Measurements from ENCODE around the gene FOXK1. TPM values are rescaled to one million over a fixed set of nuclear protein-coding genes. Genes with fewer than 3 reads are reported as not detected.

Gene FOXK1
- total and polyA plus RNA-seq, 2 donors (not counting 1 experiment from before 2014, with no cell fraction given) = 5.2 to 26.9 TPM

- no peaks in the 10 kb centered on the region for H4K20me1 ChIP-seq (ENCODE audit: control insufficient read depth, extremely low read depth, insufficient read depth, low read length)
- H3K4me1 ChIP-seq (ENCODE audit: control insufficient read depth, extremely low read depth, insufficient read depth, low read length) = peaks cover 8% of the 10 kb centered on the region
- DNase-seq (ENCODE audit: low read depth in 2 of 2) = no peak
- no peak overlapping the region for H3K4me2 ChIP-seq (ENCODE audit: extremely low read depth, insufficient read depth, low read length)
- H2AFZ ChIP-seq (ENCODE audit: low read length) = no peak overlapping the region
- peaks cover 19% of the 10 kb centered on the region for H3K36me3 ChIP-seq (ENCODE audit: control insufficient read depth, insufficient read depth, low read length)
- no peak overlapping the region for H3K4me3 ChIP-seq (replicated peaks in 1 of 4; ENCODE audit: control extremely low read depth in 1 of 4, insufficient read depth in 1 of 4, low read depth in 3 of 4, low read length in 4 of 4)
- peaks cover 48% of the 10 kb centered on the region for H3K79me2 ChIP-seq (ENCODE audit: control insufficient read depth, insufficient read depth, low read length)
- no peak overlapping the region for H3K9ac ChIP-seq (ENCODE audit: insufficient read depth, low read length)
- no peaks in the 10 kb centered on the region for H3K27me3 ChIP-seq (ENCODE audit: control insufficient read depth, insufficient read depth, low read length)
- no peak overlapping the region for H3K27ac ChIP-seq (ENCODE audit: insufficient read depth, low read length)
- no peaks in the 10 kb centered on the region for H3K9me3 ChIP-seq (ENCODE audit: control insufficient read depth, insufficient read depth, low read depth, low read length)
- TF ChIP-seq CTCF (conservative IDR thresholded peaks at IDR 0.05 in 1 of 2, IDR thresholded peaks at IDR 0.05 in 1 of 2; ENCODE audit: low read depth in 1 of 2, low read length in 2 of 2) = no peak
- TF ChIP-seq EZH2 (IDR thresholded peaks at IDR 0.05; ENCODE audit: low read length, missing control alignments) = no peak
Observed at GRCh38 chr7:4751398-4751947, 69.4 kb downstream of the FOXK1 start.

- H2AFZ ChIP-seq (ENCODE audit: low read length) = no peak overlapping the region
- peak; percentile 29 to 46 for DNase-seq (ENCODE audit: low read depth in 2 of 2)
- H3K79me2 ChIP-seq (ENCODE audit: control insufficient read depth, insufficient read depth, low read length) = peaks cover 29% of the 10 kb centered on the region
Observed at GRCh38 chr7:4753598-4754432, 71.7 kb downstream of the FOXK1 start.

More at GRCh38 chr7:4753598-4754432, 71.7 kb downstream of the FOXK1 start:
- Histone ChIP-seq H3K27me3 (ENCODE audit: control insufficient read depth, insufficient read depth, low read length) (no peaks in the 10 kb centered on the region), H3K27ac (ENCODE audit: insufficient read depth, low read length) (no peak overlapping the region), H3K4me2 (ENCODE audit: extremely low read depth, insufficient read depth, low read length) (no peak overlapping the region), H3K36me3 (ENCODE audit: control insufficient read depth, insufficient read depth, low read length) (peaks cover 26% of the 10 kb centered on the region), H3K4me1 (ENCODE audit: control insufficient read depth, extremely low read depth, insufficient read depth, low read length) (no peaks in the 10 kb centered on the region), H3K9ac (ENCODE audit: insufficient read depth, low read length) (no peak overlapping the region), H3K9me3 (ENCODE audit: control insufficient read depth, insufficient read depth, low read depth, low read length) (no peaks in the 10 kb centered on the region), H4K20me1 (ENCODE audit: control insufficient read depth, extremely low read depth, insufficient read depth, low read length) (no peaks in the 10 kb centered on the region), H3K4me3 (replicated peaks in 1 of 4; ENCODE audit: control extremely low read depth in 1 of 4, insufficient read depth in 1 of 4, low read depth in 3 of 4, low read length in 4 of 4) (no peak overlapping the region)
- no peak for TF ChIP-seq EZH2 (IDR thresholded peaks at IDR 0.05; ENCODE audit: low read length, missing control alignments)
- peak; percentile 83 to 86 for TF ChIP-seq CTCF (conservative IDR thresholded peaks at IDR 0.05 in 1 of 2, IDR thresholded peaks at IDR 0.05 in 1 of 2; ENCODE audit: low read depth in 1 of 2, low read length in 2 of 2)

Data from fibroblast of lung (primary cell).